ENCODE results near the gene BRD3.

DNA sequence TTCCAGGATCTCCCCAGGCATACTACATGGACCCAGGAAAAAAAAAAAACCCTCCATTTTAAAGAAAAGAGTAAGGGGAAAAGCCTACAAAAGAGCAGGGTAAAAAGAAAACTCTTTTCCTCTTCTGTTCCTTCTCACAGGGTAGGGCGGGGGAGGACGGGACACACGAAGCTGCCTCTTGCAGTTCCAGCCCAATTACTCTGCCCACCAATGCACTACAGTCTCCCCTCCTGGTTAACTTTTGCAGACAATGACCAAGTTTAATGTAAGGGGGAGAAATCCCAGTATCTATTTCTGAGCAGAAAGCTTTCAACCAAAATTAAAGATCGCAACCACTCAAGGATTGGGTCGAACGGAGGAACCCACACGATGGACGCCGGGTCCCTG lies 1.3 kb downstream of the BRD3 start:
- TF ChIP-seq POLR2A (IDR thresholded peaks at IDR 0.05; ENCODE audit: low read depth, low read length) (no peak), POLR2AphosphoS5 (IDR thresholded peaks at IDR 0.05; ENCODE audit: low read depth, low read length) (no peak), TAF1 (IDR thresholded peaks at IDR 0.05; ENCODE audit: borderline replicate concordance, low read depth, low read length) (no peak)

Data from GM12892 (cell line).